Measurements from ENCODE around the gene ROR1. TPM values are rescaled to one million over a fixed set of nuclear protein-coding genes. Genes with fewer than 3 reads are reported as not detected.

The ROR1 gene
- total and polyA plus RNA-seq, 9 of the 15 experiments (the other 6 are each of a cell fraction or from before 2014, with no cell fraction given) = 0.02 TPM; not detected in 8

GRCh38 chr1:63729227-63729620, 44.6 kb upstream of the ROR1 start:
- DNase-seq (ENCODE audit: extremely low read depth in 1 of 4, low spot score in 3 of 4) (no peak), FAIRE-seq (no peak), ATAC-seq (no peak)
- Histone ChIP-seq H3K36me3 (ENCODE audit: control insufficient read depth, insufficient read depth, low read length) (no peaks in the 10 kb centered on the region), H3K4me1 (replicated peaks in 1 of 2; ENCODE audit: control insufficient read depth in 2 of 2, insufficient read depth in 2 of 2, low read length in 2 of 2) (no peaks in the 10 kb centered on the region), H3K9ac (ENCODE audit: insufficient read depth in 1 of 2, low read depth in 2 of 2, low read length in 2 of 2) (no peak overlapping the region), H3K27me3 (ENCODE audit: control insufficient read depth in 2 of 2, insufficient read depth in 2 of 2, low read length in 2 of 2) (no peaks in the 10 kb centered on the region), H2AFZ (ENCODE audit: low read depth, low read length) (no peak overlapping the region), H3K9me3 (replicated peaks; ENCODE audit: control insufficient read depth, insufficient read depth, low read depth, low read length) (no peaks in the 10 kb centered on the region), H4K20me1 (replicated peaks; ENCODE audit: control insufficient read depth, insufficient read depth, low read length) (no peaks in the 10 kb centered on the region), H3K4me3 (no peak overlapping the region), H3K4me2 (ENCODE audit: insufficient read depth, low read length) (no peak overlapping the region), H3K9me1 (ENCODE audit: control insufficient read depth, insufficient read depth, low read length) (no peaks in the 10 kb centered on the region), H3K79me2 (ENCODE audit: control insufficient read depth, insufficient read depth, low read length) (no peaks in the 10 kb centered on the region), H3K27ac (ENCODE audit: extremely low read depth, low read depth, low read length) (no peak overlapping the region)
- BruUV-seq (replicated peaks) = no TSS peak
- in situ Hi-C loops (cut with MboI) = no loop called here
- TF ChIP-seq ZBTB34 (CRISPR knock-in tag; IDR thresholded peaks at IDR 0.05) = no peak
- TF ChIP-seq ZNF778 (CRISPR knock-in tag; IDR thresholded peaks at IDR 0.05) = no peak
- TF ChIP-seq THRB (CRISPR knock-in tag; conservative IDR thresholded peaks at IDR 0.05) = no peak
- TF ChIP-seq U2AF2 (optimal IDR thresholded peaks at IDR 0.05; ENCODE audit: low read depth, low read length) = no peak
- no peak for TF ChIP-seq ZNF280B (CRISPR knock-in tag; IDR thresholded peaks at IDR 0.05)
- TF ChIP-seq CHCHD3 (CRISPR knock-in tag; IDR thresholded peaks at IDR 0.05) = no peak
- TF ChIP-seq TSC22D4 (tag; IDR thresholded peaks at IDR 0.05) = no peak
- ChIA-PET POLR2A (interaction anchor here (0.6 to 1.0 kb wide), 2 partner anchors 22 to 60 kb away, joined by 3 read pairs; no protein-coding TSS in a partner anchor), CTCF (ENCODE audit: low intra/inter-chr PET ratio) (no interaction called here)
- intact Hi-C loops (cut with micrococcal nuclease) = no loop called here
- 2% methylated on average over 5 of the region's 5 CpGs for WGBS (ENCODE audit: insufficient coverage, low coverage, missing lambda C conversion rate)
